Measurements from ENCODE around the gene DDX23.
"Not testable (repeated sequence)": the region's sequence is repeated elsewhere in the genome, so short reads cannot be mapped to it uniquely, and the experiment has no call there.

DDX23 gene

DNA sequence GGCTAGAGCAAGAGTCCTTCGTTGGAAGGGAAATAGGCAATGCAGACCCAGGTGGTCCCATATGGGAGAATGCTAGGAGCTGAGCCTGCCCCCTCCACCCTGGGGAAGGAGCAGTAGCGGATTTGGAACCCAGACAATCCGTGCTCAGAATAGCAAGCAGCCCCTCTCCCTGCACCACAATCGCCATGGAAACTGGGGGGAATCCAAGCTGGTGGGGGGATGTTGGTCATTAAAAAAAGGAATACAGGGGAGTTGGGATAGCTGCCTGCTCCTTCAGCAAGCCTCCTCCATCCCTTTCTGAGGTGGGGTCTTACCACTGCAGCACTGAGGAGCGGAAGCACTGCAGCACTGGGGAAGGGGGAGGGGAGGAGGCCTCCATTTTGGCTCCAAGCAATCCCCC is 10.8 kb upstream of the DDX23 start:
- DNase-seq (ENCODE audit: low spot score): no peak

DNA sequence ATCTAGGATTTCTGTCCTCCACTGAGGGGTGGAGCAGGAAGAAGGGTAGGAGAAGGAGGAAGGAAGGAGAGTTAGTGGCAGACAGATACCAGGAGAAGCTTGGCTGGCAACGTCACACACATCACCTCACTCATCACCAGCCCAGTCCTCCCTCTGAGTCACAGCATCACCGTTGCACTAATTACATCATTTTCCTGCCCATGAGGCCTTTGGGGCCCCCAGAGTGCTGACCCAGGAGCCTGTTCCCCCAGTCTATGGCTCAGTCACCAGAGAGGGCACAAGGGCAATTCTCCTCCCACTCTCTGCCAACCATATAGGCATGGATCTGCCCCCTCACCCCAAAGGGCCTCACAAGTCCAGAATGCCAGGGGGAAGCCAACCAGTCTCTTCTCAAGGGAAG is 9.1 kb upstream of the DDX23 start:
- no peak for DNase-seq (ENCODE audit: low spot score)

DNA sequence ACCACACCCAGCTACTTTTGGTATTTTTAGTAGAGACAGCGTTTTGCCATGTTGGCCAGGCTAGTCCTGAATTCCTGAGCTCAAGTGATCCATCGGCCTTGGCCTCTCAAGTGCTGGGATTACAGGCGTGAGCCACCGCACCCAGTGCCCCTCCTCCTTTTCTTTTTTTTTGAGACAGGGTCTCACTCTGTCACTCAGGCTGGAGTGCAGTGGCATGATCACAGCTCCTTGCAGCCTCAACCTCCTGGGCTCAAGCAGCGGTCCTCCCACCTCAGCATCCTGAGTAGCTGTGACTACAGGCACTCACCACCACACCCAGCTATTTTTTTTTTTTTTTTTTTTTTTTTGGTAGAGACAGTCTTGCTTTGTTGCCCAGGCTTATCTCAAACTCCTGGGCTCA is 8.3 kb upstream of the DDX23 start:
- not testable (repeated sequence) for DNase-seq (ENCODE audit: low spot score)

DNA sequence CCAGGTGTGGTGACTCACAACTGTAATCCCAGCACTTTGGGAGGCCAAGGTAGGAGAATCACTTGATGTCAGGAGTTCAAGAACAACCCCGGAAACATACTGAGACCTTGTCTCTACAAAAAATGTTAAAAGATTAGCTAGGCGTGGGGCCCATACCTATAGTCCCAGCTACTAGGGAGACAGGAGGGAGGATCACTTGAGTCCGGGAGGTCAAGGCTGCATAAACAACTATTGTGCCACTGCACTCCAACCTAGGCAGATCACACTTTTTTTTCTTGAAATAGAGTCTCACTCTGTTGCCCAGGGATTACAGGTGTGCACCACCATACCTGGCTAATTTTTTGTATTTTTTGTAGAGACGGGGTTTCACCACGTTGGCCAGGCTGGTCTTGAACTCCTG is 7.6 kb upstream of the DDX23 start:
- DNase-seq (ENCODE audit: low spot score): no peak

DNA sequence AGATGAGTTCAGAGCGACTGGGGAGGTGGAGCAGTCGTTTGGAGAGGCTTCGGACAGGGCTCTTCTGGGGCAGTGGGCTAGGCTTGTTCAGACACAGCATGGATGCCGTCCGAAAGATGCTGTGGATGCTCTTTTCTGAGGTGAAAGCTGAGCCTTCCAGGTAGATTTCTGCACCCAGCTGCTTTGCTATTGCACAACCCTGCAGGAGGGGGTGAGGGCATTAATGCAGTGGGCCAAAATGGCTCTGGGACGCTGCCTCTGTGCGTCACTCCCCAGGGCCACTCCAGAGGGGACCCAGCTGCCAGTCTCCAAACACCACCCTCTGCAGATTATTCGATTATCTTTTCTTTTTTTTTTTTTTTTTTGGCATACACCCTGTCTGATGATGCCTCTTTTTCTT is 6.1 kb upstream of the DDX23 start:
- no peak for DNase-seq (ENCODE audit: low spot score)

DNA sequence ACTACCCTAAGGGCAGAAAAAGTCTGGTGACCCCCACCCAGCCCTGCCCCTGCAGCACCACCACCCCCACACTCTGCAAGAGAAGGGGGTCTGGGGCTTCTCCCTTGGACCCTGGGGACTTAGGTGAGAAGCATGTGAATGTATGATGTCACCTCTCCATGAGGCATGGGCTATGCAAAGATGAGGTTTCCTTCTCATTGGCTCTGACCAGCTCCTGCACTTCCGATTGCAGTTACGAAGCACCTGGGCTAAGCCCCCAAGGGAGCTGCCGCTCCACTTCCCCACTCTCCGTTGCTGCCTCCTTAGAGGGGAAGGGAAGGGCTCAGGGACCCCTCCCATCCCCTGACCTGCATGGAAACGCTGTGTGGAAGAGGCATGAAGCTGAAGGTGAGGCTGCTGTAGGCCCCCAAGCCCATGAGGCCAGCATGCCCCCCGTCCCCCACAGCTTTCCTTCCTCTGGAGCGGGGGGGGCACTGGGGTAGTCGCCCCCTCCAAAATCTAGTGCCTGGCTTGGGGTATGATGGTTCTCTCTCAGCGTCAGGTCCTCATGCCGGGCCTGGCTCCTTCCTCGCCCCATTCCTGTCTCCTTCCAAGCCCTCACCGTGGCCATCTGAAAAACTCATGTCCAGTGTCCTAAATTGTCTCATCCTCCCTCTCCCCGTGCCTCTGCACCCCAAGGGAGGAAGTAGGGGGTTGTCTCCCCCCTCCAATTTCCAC is 5.5 kb upstream of the DDX23 start:
- DNase-seq (ENCODE audit: low spot score): no peak

DNA sequence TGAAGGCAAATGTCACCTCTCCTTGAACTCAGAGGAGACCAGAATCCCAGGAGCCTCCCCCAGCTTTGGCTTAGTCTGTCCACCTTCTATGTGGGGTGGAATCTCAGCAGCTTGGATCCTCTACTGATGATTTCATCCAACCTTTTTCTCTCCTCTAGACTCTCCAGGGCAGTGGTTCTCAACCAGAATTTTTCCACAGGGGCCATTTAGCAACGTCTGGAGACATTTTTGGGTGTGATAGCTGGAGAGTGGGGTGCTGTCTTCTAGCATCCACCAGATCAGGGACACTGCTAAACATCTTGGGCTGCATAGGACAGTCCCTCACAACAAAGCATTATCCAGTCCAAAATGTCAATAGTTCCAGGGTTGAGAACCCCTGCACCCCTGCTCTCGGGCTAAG is 4.4 kb upstream of the DDX23 start:
- DNase-seq (ENCODE audit: low spot score): no peak

DNA sequence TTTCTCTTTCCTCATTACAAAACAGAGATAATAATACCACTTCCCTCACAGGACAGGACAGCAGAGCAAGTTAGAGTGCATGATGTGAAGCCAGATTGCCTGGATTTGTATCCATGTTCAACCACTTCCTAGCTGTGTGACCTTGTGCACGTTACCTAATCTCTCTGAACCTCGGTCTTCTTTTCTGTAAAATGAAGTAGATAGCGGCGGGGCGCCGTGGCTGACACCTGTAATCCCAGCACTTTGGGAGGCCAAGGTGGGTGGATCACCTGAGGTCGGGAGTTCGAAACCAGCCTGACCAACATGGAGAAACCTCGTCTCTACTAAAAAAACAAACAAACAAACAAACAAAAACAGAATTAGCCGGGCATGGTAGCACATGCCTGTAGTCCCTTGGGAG is 3.0 kb upstream of the DDX23 start:
- not testable (repeated sequence) for DNase-seq (ENCODE audit: low spot score)

DNA sequence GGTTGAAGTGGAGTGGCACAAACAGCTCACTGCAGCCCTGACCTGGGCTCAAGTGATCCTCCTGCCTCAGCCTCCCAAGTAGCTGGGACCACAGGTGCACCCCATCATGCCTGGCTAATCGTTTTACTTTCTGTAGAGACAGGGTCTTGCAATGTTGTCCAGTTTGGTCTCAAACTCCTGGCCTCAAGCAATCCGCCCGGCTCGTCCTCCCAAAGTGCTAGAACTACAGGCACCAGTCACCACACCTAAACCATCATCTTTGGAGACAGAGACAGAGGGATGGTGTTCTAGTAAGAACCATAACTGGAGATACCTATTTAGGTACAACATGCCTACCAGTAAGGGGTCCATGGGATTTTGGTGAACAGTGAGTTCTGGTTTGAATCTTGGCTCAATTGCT is 2.5 kb upstream of the DDX23 start:
- no peak for DNase-seq (ENCODE audit: low spot score)

DNA sequence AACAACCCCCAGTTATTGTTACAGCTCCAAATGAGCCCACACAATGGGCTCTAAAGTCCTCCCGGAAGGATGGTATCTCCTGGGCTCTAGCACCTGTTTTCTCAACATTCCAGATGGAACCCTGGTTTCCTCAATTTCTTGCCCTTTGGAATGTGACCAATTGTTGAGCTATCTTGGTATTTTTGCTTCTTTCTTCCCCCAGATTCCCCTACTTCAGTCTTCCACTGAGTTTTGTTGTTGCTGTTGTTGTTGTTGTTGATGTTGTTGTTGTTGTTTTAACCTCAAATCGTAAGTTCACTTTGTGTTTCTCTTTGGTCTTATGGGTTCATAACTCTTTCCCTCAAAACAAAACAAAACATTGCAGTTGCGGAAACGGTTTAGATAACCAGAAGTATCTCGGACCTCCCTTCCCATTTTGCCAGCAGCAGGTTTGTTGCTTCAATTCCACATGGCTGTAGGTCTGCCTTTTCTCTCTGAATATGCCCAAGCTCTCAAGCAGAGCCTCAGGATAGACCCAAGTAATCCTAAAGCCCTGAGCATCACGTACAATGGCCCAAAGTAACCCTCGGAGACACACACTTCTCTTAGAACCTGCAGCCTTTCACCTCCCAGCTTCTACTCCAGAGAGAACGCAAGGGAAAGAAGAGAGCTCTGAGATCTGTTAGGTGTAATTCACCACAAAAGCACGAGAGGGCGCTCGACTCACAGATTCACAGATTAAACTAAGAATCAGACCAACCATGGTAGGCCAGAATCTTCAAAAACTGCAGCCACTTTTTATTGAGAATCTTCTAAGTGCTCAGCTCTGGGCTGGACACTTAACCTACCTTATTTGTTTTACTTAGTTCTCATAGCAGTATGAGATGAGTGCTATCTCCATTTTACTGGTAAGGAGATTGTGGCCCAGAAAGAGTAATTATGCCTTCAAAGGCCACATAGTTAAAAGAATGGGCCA is 1.0 kb upstream of the DDX23 start:
- DNase-seq (ENCODE audit: low spot score): peak; percentile 88

DNA sequence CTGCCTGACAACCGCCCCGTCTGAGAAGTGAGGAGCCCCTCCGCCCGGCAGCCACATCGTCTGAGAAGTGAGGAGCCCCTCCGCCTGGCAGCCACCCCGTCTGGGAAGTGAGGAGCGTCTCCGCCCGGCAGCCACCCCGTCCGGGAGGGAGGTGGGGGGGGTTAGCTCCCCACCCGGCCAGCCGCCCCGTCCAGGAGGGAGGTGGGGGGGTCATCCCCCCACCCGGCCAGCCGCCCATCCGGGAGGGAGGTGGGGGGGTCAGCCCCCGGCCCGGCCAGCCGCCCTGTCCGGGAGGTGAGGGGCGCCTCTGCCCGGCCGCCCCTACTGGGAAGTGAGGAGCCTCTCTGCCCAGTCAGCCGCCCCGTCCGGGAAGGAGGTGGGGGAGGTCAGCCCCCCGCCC is 9.9 kb downstream of the DDX23 start:
- DNase-seq (ENCODE audit: low spot score): not testable (repeated sequence)

DNA sequence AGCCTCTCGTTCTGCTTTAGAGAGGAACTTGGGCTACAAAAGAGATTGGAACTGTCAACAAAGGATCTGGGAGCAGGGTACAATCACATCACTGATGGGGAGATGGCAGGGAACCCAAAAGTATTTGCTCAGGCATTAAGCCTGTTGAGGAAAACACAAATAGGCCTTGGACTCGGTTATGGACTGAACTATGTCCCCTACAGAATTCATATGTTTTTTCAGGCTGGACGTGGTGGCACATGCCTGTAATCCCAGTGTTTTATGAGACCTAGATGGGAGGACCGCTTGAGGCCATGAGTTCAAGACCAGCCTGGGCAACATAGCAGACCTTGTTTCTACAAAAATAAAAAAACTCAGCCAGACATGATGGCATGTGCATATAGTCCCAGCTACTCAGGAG is 13.9 kb downstream of the DDX23 start:
- DNase-seq (ENCODE audit: low spot score): no peak

DNA sequence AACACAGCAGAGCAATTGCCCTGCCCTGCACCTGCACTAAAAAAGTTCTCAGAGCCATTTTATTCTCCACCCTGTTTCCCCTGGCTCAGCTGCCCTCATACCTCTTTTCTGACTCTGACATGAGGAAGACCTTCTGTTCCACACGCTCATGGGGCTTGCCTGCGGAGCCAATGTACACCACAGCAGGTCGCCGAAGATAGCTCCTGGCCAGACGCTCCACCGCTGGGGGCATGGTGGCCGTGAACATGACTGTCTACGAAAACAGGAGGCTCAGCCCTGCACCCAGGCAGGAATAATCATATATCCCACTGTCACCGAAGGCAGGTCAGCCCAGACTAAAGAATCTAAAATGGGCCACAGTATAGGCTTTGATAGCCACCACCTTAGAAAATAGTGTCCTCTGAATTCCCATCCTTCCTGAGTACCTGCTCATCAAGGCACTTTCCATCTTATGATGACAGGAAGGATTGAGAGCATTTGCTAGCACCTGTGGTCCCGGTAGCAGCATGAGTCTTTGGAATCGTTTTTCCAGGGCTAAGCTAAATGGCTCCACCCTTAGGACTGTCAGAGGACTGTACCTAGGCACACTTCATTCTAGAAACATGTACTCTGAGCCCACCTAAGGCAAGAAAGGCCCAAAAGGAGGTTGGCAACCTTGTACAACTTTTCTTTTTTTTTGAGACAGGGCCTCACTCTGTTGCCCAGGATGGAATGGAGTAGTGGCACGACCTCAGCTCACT is 19.5 kb downstream of the DDX23 start:
- DNase-seq (ENCODE audit: low spot score): no peak

DNA sequence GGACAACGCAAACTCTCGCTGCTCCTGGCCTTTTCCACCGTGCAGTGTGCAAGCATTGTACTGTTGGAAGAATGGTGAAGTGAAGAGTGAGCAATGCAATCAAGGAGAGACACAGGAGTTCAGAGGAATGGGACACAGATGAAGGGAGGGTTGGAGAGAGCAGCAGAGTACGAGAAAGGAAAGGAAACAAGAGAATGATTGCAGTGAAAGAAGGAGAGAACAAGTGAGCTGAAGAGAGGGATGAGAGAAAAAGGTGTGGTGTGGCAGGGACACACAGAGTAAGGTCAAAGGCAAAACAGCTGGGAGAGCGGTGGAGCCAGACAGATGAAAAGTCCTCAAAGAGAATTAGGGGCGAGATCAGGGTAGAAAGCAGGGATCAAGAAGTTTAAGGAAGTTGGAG is 20.7 kb downstream of the DDX23 start:
- DNase-seq (ENCODE audit: low spot score): no peak

DNA sequence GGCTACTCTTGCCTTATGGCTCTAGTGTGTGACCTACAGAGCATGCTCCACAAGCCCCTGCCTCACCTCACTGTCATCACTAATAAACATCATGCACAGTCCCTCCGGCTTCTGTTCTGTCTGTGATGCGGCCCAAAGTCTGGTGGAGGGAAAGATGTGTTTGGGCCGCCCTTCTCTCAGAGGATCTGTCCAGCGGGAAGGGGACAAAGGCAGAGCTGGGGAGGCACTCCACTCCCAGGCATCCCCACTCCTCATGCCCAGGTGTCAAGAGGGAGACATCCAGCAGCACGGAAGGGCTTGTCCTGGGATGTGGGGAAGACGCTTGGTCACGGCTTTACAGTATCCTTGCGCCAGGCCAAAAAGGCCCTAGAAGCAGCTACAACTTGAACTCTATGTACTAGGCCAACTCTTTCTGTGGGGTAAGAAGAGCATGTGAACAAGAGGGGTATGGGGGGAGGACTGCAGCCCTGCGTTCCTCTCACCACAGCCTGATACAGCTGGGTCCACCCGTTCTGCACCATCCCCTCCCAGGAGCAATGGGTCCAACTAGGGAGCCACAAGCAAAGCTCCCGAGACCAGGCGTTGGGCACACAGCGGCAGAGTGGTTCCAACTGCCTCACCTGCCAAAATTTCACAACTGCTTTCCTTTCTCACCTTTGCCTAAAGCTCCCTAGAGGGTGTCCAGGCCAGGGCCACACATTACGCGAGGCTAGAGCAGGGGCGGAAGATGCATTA is 23.0 kb downstream of the DDX23 start:
- DNase-seq (ENCODE audit: low spot score): no peak

DNA sequence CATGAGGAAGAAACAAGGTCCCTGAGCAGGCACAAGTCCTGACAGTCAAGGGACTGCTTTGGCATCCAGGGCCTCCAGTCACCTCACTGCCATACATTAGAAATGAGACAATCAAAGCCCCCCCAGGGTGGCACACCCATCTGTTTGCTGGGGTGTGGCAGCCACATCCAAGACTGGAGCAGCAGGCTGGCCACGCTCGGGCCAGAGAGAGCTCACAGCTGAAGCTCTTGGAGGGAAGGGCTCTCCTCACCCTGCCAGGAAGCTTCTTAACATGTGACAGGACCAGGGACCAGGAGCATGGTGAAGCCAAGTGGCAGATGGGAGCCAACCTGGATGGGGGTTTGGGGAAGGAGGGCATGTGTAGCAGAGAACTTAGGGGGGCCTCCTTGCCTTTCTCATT is 23.7 kb downstream of the DDX23 start:
- DNase-seq (ENCODE audit: low spot score): no peak

DNA sequence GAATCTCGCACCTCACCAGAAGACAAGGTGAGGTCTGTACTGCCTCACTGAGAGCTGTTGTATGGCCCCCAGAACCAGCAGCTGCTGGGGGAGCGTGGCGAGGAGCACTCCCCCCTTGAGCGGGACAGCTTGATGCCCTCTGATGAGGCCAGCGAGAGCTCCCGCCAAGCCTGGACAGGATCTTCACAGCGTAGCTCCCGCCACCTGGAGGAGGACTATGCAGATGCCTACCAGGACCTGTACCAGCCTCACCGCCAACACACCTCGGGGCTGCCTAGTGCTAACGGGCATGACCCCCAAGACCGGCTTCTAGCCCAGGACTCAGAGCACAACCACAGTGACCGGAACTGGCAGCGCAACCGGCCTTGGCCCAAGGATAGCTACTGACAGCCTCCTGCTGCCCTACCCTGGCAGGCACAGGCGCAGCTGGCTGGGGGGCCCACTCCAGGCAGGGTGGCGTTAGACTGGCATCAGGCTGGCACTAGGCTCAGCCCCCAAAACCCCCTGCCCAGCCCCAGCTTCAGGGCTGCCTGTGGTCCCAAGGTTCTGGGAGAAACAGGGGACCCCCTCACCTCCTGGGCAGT is 24.4 kb downstream of the DDX23 start:
- DNase-seq (ENCODE audit: low spot score): no peak

DNA sequence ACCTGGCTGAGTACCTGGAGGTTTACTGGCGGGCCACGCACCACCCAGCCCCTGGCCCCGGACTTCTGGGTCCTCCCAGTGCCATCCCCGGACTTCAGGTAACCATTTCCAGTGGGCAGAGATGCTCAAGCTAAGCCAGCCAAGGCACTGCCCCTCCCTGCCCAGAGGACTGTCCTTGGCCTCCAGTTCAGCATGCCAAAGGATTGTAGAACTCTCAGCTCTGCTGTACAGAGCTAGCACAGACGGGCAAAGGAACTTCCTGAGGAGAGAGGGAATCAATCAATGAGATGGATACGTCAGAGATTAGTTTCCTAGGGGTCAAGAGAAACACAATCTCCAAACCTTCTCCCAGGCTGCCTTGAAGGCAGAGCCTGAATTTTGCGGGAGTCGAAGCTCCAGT is 24.9 kb downstream of the DDX23 start:
- no peak for DNase-seq (ENCODE audit: low spot score)

DNA sequence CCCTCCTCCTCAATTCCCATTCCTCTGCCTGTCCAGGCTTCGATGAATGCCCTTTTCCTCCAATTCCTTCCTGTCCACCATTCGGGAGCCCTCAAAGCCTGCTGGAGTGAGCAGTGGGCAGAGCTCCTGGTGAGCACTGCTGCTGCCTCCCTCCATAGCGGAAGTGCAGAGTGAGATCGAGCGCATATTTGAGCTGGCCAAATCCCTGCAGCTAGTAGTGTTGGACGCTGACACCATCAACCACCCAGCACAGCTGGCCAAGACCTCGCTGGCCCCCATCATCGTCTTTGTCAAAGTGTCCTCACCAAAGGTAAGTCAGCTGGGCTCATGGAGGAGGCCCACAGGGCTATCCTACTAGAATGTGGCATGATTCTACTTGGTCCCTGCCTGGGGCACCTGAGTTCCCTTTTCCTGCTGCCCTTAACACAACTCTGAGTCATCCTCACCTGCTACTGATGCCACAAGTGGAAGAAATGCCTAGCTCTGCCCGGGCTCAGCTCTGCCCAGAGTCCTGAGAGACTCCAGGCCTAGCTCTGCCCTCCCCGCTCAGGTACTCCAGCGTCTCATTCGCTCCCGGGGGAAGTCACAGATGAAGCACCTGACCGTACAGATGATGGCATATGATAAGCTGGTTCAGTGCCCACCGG is 25.6 kb downstream of the DDX23 start:
- DNase-seq (ENCODE audit: low spot score): no peak

DNA sequence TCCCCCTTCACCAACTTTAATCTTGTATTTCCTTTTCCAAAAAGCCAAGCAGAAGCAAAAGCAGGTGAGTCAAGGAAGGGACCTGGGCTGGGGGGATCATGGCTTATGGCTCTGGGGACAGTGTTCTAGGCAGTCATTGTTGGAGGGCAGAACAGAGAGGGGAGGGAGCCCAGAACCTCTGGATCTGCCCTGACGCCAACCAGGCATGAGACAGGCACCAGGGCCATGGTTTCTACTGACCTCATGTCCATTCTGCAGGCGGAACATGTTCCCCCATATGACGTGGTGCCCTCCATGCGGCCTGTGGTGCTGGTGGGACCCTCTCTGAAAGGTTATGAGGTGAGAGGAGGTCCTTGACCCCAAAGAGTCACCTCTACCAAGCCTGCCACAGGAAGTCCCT is 27.1 kb downstream of the DDX23 start:
- DNase-seq (ENCODE audit: low spot score): no peak

DNA sequence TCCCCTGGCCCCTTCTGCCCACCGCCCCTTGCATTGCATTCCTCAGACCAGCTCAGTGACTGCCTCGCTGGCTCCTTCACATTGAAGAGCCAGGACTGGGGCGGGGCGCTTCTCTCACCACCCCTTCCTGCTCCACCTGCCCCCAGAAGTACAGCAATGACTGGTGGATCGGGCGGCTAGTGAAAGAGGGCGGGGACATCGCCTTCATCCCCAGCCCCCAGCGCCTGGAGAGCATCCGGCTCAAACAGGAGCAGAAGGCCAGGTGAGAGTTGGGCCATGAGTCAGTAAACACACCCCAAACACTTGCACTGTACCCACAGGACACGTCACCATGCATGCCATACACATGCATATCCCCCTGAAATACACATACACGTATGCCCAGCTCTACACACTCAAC is 27.9 kb downstream of the DDX23 start:
- DNase-seq (ENCODE audit: low spot score): no peak
